GM11168 (cell line): ENCODE results near the gene STEAP1B.

Source experiments
- in situ Hi-C: fragments of 300-500 bp; cut with MboI; formaldehyde crosslinking; loops from one replicate; pipeline ENCODE4 v1.12.0; 2022; ENCODE audit warnings: low sequenced_read_pairs; ENCODE audit not compliant: unreplicated experiment

The STEAP1B gene

DNA sequence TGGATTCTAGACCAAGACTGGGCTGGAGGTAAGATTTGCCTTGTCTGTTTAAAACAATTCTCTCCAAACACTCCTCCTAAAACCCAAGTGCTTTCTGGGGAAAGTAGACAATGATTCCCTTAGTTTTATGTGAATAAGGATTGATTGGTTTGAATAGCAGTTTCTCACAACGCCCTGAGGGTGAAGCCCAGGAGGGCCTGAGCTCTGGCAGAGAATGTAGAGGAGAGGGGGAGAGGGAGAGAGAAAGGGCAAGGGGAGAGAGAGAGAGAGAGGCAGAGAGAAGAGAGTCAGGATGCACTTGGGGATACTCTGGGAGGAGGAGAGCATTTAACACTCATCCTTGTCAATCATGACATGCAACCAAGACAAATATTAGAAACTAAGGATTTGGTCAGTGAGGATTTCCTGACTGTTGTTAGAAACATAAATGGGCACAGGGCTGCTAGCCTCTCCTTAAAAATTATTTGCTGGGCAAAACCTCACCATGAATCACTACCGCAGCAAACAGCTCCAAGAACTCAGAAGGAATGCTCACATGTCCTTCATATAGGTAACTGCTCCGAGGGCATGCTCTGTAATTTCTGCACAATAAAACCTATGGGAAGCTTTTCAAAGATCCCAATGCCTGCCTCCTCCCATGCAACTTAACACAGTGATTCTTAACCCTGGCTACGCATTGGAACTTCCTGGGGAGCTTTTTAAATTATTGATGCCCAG lies 87.9 kb downstream of the STEAP1B start:
- in situ Hi-C loops, result no loop called here

DNA sequence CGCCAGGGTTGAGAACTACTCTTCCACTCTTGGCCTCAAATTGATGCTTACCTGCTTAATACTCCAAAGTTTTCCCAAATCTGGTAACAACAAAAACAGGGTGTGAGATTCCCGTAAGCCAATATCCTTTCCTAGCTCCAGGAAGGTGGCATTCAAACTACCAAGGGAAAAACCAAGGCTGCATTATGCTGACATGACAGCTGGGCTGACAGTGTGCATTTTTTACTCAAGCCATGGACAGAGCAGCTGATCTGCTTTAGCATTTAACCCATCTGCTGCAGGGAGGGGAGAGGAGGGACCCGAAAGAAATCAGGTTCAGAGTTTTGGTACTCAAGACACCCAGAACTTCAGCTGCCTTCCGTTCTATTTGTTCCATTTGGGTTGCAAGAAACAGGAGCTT lies 93.3 kb downstream of the STEAP1B start:
- in situ Hi-C loops, result no loop called here

DNA sequence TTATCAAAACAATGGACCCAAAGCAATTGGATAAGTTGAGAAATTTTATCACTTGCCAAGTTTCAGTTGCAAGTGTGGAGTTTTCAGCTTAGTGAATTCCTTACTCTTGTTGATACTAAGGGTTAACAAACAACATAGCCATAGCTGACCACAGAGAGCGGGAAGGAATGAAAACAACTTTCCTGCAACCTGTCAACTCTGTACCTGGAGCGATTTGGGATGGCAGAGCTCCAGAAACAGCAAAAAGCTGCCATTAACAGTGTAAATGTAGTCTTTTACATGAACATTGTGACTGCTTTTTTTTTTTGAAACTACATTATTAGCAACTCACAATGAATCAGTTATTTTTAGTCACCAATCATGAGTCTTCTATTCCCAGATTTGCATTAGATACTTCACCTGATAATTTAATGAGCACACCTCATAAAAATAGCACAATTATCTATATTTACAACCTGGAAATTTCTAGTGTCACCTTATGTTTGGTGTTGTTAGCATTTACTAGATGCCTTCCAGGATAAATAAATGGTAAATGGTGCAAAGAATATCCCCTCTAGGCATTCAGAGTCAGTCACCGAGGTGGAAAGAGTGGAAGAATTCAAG lies 95.5 kb downstream of the STEAP1B start:
- in situ Hi-C loops, result no loop called here

DNA sequence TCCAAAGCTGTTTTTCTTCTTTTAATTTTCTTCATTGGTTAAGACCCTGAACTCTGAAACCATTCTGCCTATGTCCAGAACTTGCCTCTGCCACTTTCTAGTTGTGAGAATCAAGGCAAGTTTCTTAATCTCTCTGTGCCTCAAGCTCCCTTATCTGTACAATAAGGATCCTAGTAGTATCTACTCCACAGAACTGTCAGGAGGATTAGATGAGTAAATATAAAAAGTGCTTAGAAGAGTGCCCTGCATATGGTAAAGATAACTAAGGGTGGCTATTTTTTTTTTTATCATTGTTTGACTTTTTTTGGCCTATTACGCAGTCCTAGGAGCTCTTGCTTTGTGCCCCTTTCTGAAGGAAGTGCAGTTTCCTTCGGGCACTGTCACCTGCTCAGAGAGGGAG lies 96.6 kb downstream of the STEAP1B start:
- in situ Hi-C loops, result no loop called here

DNA sequence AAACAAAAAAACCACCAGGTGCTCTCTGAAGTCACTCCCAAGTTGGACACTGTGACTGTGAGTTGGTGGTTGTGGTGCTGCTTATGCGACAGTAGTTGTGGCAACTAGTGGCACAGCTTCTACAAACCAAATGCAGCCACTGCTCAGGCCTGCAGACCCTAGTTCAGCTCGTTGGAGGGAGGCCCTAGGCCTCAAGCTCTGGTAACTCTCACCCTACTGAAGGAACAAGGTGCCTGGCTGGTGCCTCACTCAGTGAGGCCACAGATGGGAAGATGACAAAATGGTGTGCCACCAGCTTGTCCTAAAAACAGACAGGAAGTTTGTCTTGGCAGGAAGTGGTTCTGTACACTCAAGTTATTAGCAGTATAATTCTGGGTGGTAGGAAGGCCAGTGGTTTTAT lies 97.7 kb downstream of the STEAP1B start:
- in situ Hi-C loops, result no loop called here

DNA sequence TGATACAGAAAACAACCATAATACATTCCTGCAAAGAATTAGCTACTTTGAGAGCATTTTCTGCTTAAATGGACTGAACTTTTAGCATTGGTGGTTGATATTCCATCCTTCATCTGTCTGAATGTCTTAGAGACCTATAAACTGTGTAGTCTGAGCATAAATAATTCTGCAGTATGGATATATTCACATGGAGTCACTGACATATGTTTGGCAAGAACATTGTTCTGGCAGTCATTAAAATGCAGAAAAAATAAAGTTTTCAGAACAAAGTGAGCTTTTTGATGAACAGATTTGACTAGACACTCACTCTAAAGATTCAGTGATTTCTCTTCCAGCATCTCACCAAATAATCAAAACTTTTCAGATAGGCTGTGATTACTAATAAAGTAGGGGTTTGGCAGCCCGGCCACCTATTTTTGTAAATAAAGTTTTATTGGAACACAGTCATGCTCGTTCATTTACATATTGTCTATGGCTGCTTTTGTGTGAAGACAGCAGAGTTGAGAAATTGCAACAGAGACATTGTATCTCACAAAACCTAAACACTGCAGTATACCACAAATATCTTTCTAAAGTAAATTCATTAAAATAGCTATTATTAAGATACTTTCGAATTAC lies 98.9 kb downstream of the STEAP1B start:
- in situ Hi-C loops, result no loop called here

DNA sequence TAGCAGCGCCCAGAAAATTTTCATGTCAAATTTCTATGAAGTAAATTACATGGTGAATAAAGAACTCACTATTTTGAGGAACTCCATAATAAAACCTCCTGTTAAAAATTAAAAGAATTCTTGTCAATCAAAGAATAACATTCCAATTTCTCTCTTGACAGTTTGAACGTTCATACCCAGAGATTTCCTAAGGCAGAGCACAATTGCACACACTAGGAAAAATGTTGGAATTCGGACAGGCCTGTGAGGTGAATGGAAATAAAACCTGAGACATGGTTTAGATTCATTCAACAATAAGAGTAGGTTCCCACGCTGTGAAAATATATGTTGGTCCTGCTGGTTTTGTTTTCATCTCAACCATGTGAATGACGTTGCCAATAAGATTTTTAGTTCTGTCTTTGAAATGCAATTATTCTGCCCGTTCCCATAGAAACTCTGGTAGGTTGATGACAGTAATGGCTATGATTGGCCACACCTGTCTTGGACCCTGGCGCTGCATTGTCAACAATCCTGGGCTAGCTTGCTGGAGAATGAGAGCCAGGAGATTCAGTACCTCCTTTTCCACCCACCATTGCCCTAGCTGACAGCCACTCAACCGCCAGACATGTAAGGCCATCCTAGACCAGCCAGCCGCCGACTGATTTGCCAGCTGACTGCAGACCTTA lies 99.7 kb downstream of the STEAP1B start:
- in situ Hi-C loops, result no loop called here

DNA sequence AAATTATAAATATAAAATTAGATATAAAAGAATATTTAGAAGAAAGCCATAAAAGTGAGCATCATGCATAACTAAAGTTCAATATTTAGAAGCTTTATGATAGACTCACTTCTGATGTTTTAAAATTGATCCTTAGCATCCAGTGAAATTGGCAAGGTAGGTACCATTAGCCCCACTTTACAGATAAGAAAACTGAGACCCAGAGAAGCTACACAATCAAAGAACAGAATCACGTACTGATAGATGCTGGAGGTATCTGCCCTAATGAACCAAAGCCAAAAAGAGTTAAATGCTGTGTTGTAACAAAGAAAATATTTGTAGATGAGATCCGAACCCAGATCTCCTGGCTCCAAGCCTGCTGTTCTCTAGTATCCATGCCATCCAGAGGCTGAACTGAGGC lies 100.4 kb downstream of the STEAP1B start:
- in situ Hi-C loops, result no loop called here

DNA sequence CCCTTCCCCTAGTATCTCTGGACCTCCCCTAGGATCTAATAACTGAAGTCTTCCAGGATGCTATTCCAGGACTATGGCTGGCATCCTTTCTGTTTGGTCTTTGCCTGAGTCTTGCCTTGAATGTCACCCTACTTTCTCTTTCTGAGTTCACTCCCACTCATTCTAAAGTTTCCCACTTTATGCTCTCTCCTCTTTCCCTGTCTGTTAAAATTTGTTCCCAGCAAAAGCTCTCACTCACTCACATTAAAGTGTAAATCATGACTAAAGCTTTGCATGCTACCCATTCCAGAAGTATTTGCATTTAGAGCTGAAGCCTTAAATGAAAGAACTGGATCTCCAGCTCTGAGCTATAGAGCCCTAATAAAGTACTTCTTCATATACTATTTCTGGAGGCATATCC lies 100.9 kb downstream of the STEAP1B start:
- in situ Hi-C loops, result no loop called here

DNA sequence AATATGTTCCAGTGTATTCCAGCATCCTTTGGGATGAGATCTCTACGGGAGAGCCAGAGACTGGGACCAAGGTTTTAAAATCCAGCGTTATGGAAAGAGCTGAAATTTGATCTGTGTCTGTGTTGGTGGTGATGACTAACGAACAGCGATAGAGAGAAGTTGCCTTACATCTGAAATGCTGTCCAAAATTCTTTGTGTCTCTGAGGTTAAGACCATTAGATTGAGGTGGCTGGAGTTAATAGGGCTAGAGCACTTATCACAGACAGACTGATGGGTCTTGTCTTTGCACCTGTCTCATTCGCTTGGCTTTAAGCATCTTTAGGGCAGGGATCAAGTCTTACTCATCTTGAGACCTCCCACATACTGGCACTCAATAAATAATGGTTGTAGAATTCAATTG lies 102.0 kb downstream of the STEAP1B start:
- in situ Hi-C loops, result no loop called here

DNA sequence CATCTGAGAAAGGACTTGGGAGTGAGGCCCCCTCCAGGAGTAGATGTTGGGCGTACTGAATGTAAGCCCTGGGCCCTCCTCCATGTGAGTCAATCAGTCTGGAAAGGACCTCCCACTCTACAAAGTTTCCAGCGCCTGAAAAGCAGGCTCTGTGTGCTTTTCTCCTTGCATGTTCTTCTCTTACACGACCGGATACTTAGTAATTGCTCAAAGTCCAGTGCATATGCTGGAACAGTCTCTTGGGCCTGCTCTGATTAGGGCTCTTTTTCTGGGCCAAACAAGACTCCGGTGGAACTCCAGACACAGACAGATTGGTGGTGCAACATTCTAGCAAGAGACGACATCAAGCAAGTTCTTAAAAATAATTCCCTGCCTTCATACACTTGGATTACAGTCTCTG lies 104.8 kb downstream of the STEAP1B start:
- in situ Hi-C loops, result no loop called here

DNA sequence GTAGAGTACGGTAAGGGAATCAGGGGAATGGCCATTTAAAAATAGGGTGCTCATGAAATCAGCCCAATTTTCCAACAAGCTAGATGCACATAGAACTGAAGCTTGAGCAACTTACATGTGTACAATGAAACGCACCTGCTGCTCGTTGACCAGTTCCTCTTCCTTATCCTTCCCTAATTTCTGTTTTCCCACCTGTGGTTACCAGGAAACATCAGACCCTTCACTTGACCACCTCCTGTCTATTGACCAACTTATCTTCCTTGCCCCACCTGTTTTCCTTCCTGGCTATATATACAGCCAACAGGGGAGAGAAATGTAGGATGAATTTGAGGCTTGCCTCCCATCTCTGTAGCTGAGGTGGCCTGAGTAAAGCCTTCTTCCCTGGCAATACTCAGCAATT lies 105.2 kb downstream of the STEAP1B start:
- in situ Hi-C loops, result no loop called here

DNA sequence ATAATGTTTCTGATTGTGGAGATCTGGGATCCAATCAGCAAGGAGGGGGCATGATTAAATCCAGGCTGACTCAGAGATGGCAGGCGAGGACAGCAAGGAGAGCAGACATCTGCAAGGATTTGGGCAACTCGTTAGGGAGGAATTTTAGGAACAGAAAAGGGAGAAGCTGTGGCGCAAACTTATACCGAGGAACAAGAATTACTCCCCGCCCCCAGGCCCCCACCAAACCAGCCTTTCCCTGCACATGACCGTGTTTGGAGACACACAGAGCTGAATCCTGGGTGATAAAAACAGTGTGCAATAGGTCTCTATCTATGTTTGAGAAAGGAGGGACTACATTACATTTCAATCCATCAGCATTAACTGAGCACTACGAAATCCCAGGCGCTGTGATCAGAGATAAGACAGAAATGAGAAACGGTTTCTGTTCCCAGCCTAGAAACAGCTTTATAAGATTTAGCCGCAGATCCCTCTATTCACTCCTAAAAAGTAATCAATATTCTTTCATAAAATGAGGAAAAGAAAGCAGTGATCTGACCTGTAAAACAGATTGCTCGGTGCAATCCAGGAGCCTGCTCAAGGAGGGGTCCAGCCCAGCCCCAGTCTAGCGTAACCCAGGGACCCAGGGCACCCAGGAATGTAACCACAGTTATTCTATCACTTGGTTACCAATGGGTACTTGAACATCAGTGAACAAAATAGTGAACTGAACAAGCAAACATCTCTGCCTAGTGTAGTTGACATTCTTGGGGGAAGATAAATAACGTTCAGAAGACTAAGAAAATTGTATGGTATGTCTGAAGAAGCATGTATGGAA lies 105.9 kb downstream of the STEAP1B start:
- in situ Hi-C loops, result no loop called here

DNA sequence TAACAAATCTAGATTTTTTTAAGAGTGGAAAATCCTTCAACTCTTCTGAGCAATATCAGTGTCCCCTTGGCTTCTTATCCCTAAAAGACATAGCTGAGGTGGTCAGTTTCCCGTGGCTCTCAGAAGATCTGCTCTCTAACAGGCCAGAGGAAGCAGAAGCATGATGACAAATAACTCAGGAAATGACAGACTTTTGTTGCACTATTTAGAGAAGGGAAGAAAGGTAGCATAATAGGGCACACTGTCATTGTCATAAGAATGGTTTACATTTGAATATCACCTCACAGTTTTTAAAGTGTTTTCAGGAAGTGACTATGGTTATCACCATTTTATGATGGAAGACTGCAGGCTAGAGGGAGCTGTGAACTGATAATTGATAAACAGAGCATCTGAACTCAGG lies 109.5 kb downstream of the STEAP1B start:
- in situ Hi-C loops, result no loop called here

DNA sequence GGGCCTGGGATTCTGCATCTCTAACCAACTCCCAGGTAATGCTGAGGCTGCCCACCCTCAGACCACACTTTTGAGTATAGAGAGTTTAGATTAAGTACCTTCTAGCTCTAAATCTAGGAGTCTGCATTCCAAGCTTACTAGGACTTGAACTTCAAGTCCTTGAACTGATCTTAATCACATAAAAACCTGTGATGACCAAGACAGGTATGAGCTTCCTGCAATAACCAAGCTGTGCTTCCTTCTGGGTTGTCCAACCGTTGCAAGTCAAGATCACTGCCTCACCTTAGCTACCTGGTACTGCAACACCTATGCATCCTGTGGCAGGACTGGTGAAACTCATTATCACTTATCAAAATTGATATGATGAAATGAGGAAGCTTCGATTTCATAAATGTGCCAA lies 110.1 kb downstream of the STEAP1B start:
- in situ Hi-C loops, result no loop called here

DNA sequence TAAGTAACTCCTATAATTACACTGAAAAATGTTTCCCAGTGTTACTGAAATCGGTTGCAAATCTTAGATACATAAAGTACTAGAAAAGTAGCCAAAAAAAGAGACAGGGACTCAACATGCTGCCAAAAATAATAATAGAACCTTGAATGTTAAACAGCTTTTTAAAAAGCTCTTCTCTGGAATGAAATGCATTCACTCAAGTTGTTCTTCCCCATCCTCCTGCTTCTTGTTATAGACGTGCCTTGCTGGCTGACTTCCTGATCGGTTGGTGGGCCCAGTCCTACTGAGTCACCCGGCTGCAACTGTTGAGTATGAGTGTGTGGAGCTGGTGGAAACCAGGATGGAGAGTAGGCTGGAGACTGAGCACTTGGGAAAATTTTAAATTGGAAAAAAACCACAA lies 112.4 kb downstream of the STEAP1B start:
- in situ Hi-C loops, result no loop called here

DNA sequence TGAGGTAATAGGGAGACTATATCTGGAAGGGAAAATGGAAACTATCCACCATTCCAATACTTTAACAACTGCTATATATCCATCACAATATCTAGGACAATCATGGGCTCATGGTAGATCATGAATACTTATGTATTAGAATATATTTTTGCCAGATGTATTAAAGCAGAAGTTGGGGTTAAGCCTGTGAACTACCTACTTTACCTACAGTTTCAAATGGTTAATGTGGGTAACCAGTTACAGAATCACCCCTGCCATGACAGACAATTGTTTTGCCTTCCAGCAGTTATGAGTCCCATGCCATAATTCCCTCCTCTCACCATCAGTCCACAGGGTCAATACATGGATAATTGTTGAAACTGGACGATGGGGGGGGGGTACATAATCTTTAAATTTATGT lies 113.1 kb downstream of the STEAP1B start:
- in situ Hi-C loops, result no loop called here

DNA sequence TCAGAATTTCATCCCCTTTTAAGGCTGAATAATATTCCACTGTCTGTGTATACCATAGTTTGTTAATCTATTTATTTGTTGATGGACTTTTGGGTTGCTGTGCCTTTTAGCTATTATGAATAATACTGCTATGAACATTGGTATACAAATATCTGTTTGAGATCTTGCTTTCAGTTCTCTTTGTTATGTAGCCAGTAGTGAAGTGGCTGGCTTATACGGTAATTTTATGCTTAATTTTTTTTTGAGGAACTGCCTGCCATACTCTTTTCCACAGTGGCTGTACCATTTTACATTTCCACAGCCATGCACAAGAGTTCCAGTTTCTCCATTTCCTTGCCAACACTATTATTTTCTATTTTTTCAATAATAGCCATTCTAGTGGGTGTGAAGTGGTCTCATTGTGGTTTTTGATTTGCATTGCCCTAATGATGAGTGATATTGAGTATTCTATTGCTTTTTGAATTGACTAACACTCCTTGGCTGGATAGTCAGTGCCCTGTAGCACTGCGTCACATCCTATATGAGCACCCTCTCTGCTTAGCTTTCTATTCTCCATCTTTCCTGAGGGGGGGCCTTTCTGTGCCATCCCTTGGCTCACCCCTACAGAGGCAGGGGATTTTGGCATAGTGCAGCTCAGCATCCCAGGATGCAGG lies 113.7 kb downstream of the STEAP1B start:
- in situ Hi-C loops, result no loop called here

DNA sequence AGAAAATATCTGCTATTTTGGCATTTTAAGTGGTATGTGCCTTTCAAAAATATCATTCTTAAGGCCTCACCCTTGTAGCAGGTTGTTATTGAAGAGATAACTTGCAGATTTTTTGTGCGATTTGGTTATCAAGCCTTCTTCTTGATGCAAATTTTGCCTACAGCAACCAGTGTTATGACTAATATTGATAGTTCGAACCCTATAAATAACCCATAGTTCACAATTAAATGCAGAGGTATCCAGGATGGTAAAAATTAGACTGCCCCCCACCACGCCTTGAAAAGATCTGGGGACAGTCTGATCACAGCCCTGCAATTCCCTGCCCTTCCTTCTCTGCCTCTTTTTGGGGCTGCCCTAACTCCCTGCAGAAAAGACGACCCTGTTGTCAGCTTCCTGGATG lies 114.7 kb downstream of the STEAP1B start:
- in situ Hi-C loops, result no loop called here

DNA sequence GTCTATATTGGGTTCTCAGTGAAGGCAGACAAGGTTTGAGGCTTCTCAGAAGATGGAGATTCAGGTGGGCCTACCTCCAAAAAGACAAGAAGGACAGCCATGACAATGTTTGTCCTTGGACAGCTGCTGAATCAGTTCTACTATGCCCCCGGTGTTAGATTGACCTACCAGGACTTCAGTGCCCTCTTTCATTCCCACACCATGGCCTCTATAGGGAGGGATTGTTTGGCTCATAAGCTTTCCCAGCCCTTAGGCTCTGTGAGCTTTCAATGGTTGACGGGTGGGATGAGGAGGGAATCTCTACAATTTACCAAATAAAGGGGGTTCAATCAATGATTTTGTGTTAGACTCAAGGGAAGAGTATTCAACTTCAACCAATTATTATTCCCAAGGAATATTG lies 119.7 kb downstream of the STEAP1B start:
- in situ Hi-C loops, result no loop called here
